A549 (cell line): Measurements from ENCODE around the gene RASGEF1C. TPM values are rescaled to one million over a fixed set of nuclear protein-coding genes. Genes with fewer than 3 reads are reported as not detected.

Experiments used
- ATAC-seq, 2 experiments: fragments of 200-7000 bp in 1 of 2; fragments of >200 bp in 1 of 2; cut with Nextera tagmentation in 1 of 2; cut with Tn5 transposase in 1 of 2; 3 replicates each; pipeline versions ENCODE4 v1.8.0 to v1.9.1; 2018 to 2020; ENCODE audit warnings: mild to moderate bottlenecking in 1 of 2, moderate library complexity in 1 of 2
- CTCF ChIA-PET: fragments of 300-600 bp; sonication (Branson Sonifier 250); formaldehyde crosslinking; extraction: SDS; loops from one replicate; lab custom pipeline; 2021; ENCODE audit warnings: antibody characterized with exemption, inconsistent platforms; lab: Yijun Ruan, JAX
- POLR2A ChIA-PET: fragments of 350-600 bp; formaldehyde crosslinking; extraction: SDS; loops from one replicate; lab custom pipeline; 2021; ENCODE audit warnings: antibody characterized with exemption, inconsistent platforms; lab: Yijun Ruan, JAX
- DNase-seq, 2 experiments: peaks; one replicate each; pipeline versions ENCODE4 v3.0.0 to v3.0.0-alpha.2; 2011 to 2016; ENCODE audit warnings: low read depth in 1 of 2, low spot score in 1 of 2
- FAIRE-seq: peaks from 2 replicates; lab custom pipeline; 2011; peaks lifted over from hg19 to GRCh38; lab: Jason Lieb, UNC
- H3K27ac ChIP-seq, 2 experiments: fragments of >200 bp; sonication (Bioruptor Twin); formaldehyde crosslinking; 3 replicates each; pipeline ENCODE4 v1.5.1; 2016 to 2017
- H3K4me1 ChIP-seq: fragments of >200 bp; sonication (Bioruptor Twin); formaldehyde crosslinking; 3 replicates; pipeline ENCODE4 v1.6.1; 2016
- H3K4me2 ChIP-seq: fragments of >200 bp; sonication (Bioruptor Twin); formaldehyde crosslinking; 3 replicates; pipeline ENCODE4 v1.6.1; 2016
- H3K4me3 ChIP-seq: fragments of >200 bp; sonication (Bioruptor Twin); formaldehyde crosslinking; 3 replicates; pipeline ENCODE4 v1.5.1; 2016
- H3K9me3 ChIP-seq: fragments of >200 bp; sonication (Bioruptor Twin); formaldehyde crosslinking; 3 replicates; pipeline ENCODE4 v1.6.1; 2016
- CBX2 ChIP-seq: fragments of 200-600 bp; sonication (generic); IDR thresholded peaks from 2 replicates; pipeline ENCODE4 v1.6.1; 2016; ENCODE audit warnings: low read depth, mild to moderate bottlenecking, borderline replicate concordance
- CBX8 ChIP-seq: fragments of 200-600 bp; sonication (generic); IDR thresholded peaks from 2 replicates; pipeline ENCODE4 v1.6.1; 2016
- CEBPB ChIP-seq, 2 experiments: fragments of >200 bp in 1 of 2; sonication (Bioruptor Twin) in 1 of 2; formaldehyde crosslinking in 1 of 2; IDR thresholded peaks; 2 replicates each; pipeline ENCODE4 v1.6.1; 2012 to 2016
- CHD2 ChIP-seq: fragments of 150-350 bp; IDR thresholded peaks from 2 replicates; pipeline ENCODE4 v1.6.1; 2014; ENCODE audit warnings: low read length; ENCODE audit not compliant: partially characterized antibody
- EHF ChIP-seq: fragments of 250-450 bp; sonication (Bioruptor Pico); IDR thresholded peaks from 2 replicates; pipeline ENCODE4 v1.5.0; 2020; ENCODE audit warnings: mild to moderate bottlenecking
- EP300 ChIP-seq, 2 experiments: fragments of >200 bp; sonication (Bioruptor Twin); formaldehyde crosslinking; IDR thresholded peaks; 2 replicates in 1 of 2; 3 replicates in 1 of 2; pipeline ENCODE4 v1.6.1; 2016 to 2017
- FOSB ChIP-seq: fragments of 250-450 bp; sonication (Bioruptor Pico); IDR thresholded peaks from 2 replicates; pipeline ENCODE4 v1.5.0; 2020; ENCODE audit warnings: mild to moderate bottlenecking, moderate library complexity
- HOXA7 ChIP-seq: fragments of 250-450 bp; sonication (Bioruptor Pico); IDR thresholded peaks from 2 replicates; pipeline ENCODE4 v1.5.0; 2020; ENCODE audit warnings: mild to moderate bottlenecking, moderate library complexity
- JUN ChIP-seq, 2 experiments: fragments of >200 bp; sonication (Bioruptor Twin); formaldehyde crosslinking; IDR thresholded peaks; 2 replicates in 1 of 2; 3 replicates in 1 of 2; pipeline ENCODE4 v1.6.1; 2016 to 2017
- MAFK ChIP-seq: fragments of 450-650 bp; IDR thresholded peaks from 2 replicates; pipeline ENCODE4 v1.6.1; 2014; ENCODE audit not compliant: partially characterized antibody
- MAZ ChIP-seq: fragments of 150-350 bp; IDR thresholded peaks from 2 replicates; pipeline ENCODE4 v1.6.1; 2014; ENCODE audit warnings: antibody characterized with exemption, low read depth, low read length, borderline replicate concordance
- MYC ChIP-seq: IDR thresholded peaks from 2 replicates; pipeline ENCODE4 v1.6.1; 2012; ENCODE audit warnings: mild to moderate bottlenecking, inconsistent platforms, low read length, improper control_type of control experiment, borderline replicate concordance
- PHF8 ChIP-seq: fragments of 200-600 bp; sonication (generic); IDR thresholded peaks from 2 replicates; pipeline ENCODE4 v1.6.1; 2016; ENCODE audit warnings: low read depth, mild to moderate bottlenecking, antibody characterized with exemption, moderate library complexity, borderline replicate concordance
- POLR2AphosphoS2 ChIP-seq: conservative IDR thresholded peaks from 2 replicates; pipeline ENCODE4 v1.6.1; 2012; ENCODE audit warnings: low read length, improper control_type of control experiment, inconsistent platforms
- TFCP2L1 ChIP-seq: fragments of 250-450 bp; sonication (Bioruptor Pico); IDR thresholded peaks from 2 replicates; pipeline ENCODE4 v1.5.0; 2021; ENCODE audit warnings: mild to moderate bottlenecking
- ZFP36 ChIP-seq: fragments of 450-650 bp; IDR thresholded peaks from 2 replicates; pipeline ENCODE4 v1.6.1; 2014; ENCODE audit warnings: borderline replicate concordance; ENCODE audit not compliant: partially characterized antibody
- ZSCAN20 ChIP-seq: fragments of 250-450 bp; sonication (Bioruptor Pico); IDR thresholded peaks from 2 replicates; pipeline ENCODE4 v1.8.0; 2022; ENCODE audit warnings: mild to moderate bottlenecking, moderate library complexity
- WGBS: methylation state at CpG from one replicate; pipeline ENCODE4 v1.1.6; 2017; ENCODE audit errors: missing lambda C conversion rate; 5-methylcytosine and 5-hydroxymethylcytosine counted together
- polyA plus RNA-seq, 4 experiments: library from polyadenylated mRNA; depleted of rRNA in 3 of 4; stranded (reverse); fragments of >200 nt; fragmentation: RNase III in 1 of 4; extraction: RNeasy Plus Mini Kit Qiagen cat#74134 plus additional on column Dnase treatment in 1 of 4; gene quantifications; 2 replicates in 3 of 4; 3 replicates in 1 of 4; pipeline ENCODE4 v1.2.3, GENCODE V29; 2011 to 2017
- TF ChIP-seq, protein P1 (sequence below): fragments of 250-450 bp; sonication (Bioruptor Pico); IDR thresholded peaks from 2 replicates; pipeline ENCODE4 v1.5.0; 2021; ENCODE audit warnings: mild to moderate bottlenecking, moderate library complexity, borderline replicate concordance
- TF ChIP-seq, protein P2 (sequence below): fragments of 450-650 bp; IDR thresholded peaks from 2 replicates; pipeline ENCODE4 v1.6.1; 2014; ENCODE audit warnings: antibody characterized with exemption
- TF ChIP-seq, protein P3 (sequence below): IDR thresholded peaks from 2 replicates; pipeline ENCODE4 v1.6.1; 2012
- TF ChIP-seq, protein P4 (sequence below): fragments of >200 bp; sonication (Bioruptor Twin); formaldehyde crosslinking; IDR thresholded peaks from 3 replicates; pipeline ENCODE4 v1.6.1; 2016

Gene RASGEF1C
- polyA plus RNA-seq, 2 of the 4 experiments (the other 2 are of a cell fraction) = 0.12 TPM; not detected in 1

DNA sequence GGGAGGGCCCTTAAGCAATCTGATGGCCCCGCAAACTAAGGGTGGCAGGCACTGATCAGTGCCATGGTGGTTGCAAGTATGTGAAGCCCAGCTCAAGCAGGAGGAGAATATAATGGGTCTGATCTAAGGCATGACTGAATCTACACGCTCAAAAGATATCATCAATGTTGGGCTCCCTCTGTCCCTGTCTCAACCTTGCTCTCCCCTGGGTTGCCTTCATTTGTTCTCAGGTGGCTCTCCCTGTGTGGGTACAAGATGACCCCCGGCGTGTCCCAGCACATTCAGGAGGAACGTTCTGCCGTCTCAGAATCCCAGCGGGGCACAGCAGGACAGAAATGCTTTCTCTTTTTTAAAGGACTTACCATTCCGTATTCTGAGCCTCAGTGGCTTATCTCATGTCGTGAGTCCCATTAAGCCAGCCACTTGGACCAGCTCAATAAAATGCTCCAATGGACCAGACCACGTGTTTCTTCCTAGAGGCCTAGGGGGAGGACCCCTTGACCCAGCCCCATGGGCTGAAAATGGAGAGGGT lies 125.4 kb downstream of the RASGEF1C start:
- no peak for ATAC-seq
- ChIA-PET CTCF (interaction anchor here (1.1 to 9.1 kb wide), 2 partner anchors 8 to 109 kb away, joined by 3 to 73 read pairs; no protein-coding TSS in a partner anchor), POLR2A (no interaction called here)
- 67% methylated on average over 10 of the region's 10 CpGs for WGBS
- H3K4me3 ChIP-seq = no peak overlapping the region
- peaks cover 3% of the 10 kb centered on the region; the same call in 1 of the 3 replicates for H3K9me3 ChIP-seq
- no peak overlapping the region for H3K4me2 ChIP-seq
- no peak for FAIRE-seq
- no peak for TF ChIP-seq MAFK
- TF ChIP-seq, protein P1, sequence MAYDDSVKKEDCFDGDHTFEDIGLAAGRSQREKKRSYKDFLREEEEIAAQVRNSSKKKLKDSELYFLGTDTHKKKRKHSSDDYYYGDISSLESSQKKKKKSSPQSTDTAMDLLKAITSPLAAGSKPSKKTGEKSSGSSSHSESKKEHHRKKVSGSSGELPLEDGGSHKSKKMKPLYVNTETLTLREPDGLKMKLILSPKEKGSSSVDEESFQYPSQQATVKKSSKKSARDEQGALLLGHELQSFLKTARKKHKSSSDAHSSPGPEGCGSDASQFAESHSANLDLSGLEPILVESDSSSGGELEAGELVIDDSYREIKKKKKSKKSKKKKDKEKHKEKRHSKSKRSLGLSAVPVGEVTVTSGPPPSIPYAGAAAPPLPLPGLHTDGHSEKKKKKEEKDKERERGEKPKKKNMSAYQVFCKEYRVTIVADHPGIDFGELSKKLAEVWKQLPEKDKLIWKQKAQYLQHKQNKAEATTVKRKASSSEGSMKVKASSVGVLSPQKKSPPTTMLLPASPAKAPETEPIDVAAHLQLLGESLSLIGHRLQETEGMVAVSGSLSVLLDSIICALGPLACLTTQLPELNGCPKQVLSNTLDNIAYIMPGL = no peak
- TF ChIP-seq MAZ = no peak
- no peak for TF ChIP-seq EHF (CRISPR knock-in tag)
- no peak for TF ChIP-seq CBX2
- no peak for TF ChIP-seq JUN (IDR thresholded peaks at IDR 0.05)
- TF ChIP-seq, protein P2, sequence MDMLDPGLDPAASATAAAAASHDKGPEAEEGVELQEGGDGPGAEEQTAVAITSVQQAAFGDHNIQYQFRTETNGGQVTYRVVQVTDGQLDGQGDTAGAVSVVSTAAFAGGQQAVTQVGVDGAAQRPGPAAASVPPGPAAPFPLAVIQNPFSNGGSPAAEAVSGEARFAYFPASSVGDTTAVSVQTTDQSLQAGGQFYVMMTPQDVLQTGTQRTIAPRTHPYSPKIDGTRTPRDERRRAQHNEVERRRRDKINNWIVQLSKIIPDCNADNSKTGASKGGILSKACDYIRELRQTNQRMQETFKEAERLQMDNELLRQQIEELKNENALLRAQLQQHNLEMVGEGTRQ = no peak
- no peak for TF ChIP-seq ZFP36
- no peak for TF ChIP-seq CBX8
- no peak for TF ChIP-seq FOSB (CRISPR knock-in tag)
- no peak for TF ChIP-seq TFCP2L1
- TF ChIP-seq, protein P3, sequence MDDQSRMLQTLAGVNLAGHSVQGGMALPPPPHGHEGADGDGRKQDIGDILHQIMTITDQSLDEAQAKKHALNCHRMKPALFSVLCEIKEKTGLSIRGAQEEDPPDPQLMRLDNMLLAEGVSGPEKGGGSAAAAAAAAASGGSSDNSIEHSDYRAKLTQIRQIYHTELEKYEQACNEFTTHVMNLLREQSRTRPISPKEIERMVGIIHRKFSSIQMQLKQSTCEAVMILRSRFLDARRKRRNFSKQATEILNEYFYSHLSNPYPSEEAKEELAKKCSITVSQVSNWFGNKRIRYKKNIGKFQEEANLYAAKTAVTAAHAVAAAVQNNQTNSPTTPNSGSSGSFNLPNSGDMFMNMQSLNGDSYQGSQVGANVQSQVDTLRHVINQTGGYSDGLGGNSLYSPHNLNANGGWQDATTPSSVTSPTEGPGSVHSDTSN = no peak
- TF ChIP-seq EP300 (IDR thresholded peaks at IDR 0.05) = no peak
- no peak for TF ChIP-seq CHD2
- TF ChIP-seq POLR2AphosphoS2 = no peak
- DNase-seq = no peak
- no peak overlapping the region for H3K27ac ChIP-seq
- H3K4me1 ChIP-seq = no peaks in the 10 kb centered on the region

DNA sequence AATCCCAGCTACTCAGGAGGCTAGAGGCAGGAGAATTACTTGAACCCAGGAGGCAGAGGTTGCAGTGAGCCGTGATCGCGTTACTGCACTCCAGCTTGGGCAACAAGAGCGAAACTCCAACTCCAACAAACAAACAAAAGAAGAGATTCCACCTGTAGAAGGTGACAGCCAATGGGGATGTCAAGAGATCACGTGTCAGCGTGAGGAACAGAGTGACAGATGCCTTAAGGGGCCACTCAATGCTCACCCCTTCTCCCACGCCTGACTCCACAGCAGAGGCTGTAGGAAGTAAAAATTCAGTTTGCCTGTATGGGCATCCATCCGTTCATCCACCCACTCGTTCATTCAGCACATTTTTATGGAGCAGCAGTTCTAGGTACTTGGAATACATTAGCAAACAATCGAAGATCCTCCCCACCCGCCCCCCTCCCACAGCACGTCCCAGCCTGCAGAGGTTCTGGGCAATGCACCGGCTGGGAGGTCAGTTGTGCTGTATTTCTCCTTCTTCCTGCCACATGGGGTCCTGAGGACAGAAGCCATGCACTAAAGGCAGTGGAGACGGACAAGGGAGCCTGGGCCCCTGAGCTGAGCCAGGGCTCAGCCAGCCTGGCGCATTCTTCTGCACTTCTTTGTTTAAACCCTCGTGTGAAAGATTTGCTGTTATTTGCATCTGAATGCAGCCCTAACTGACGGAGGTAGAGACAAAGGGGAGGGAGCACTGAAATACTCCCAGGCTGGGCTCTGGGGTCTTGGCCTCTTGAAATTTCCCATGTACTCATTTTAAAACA lies 126.2 kb downstream of the RASGEF1C start:
- FAIRE-seq (no peak), DNase-seq (no peak), ATAC-seq (no peak)
- Histone ChIP-seq H3K4me2 (no peak overlapping the region), H3K4me3 (no peak overlapping the region), H3K27ac (no peak overlapping the region), H3K4me1 (no peaks in the 10 kb centered on the region), H3K9me3 (peaks cover 3% of the 10 kb centered on the region; the same call in 1 of the 3 replicates)
- ChIA-PET POLR2A (no interaction called here), CTCF (interaction anchor here (1.1 to 9.1 kb wide), 3 partner anchors 8 to 108 kb away, joined by 3 to 73 read pairs (median 3); no protein-coding TSS in a partner anchor)
- no peak for TF ChIP-seq MAFK
- no peak for TF ChIP-seq MYC
- no peak for TF ChIP-seq CEBPB (IDR thresholded peaks at IDR 0.05)
- no peak for TF ChIP-seq HOXA7 (CRISPR knock-in tag)
- TF ChIP-seq POLR2AphosphoS2 = no peak
- TF ChIP-seq, protein P4, sequence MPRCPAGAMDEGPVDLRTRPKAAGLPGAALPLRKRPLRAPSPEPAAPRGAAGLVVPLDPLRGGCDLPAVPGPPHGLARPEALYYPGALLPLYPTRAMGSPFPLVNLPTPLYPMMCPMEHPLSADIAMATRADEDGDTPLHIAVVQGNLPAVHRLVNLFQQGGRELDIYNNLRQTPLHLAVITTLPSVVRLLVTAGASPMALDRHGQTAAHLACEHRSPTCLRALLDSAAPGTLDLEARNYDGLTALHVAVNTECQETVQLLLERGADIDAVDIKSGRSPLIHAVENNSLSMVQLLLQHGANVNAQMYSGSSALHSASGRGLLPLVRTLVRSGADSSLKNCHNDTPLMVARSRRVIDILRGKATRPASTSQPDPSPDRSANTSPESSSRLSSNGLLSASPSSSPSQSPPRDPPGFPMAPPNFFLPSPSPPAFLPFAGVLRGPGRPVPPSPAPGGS = no peak
- TF ChIP-seq PHF8 = no peak
- no peak for TF ChIP-seq EHF (CRISPR knock-in tag)
- TF ChIP-seq ZSCAN20 (CRISPR knock-in tag) = no peak
- WGBS = 65% methylated on average over 15 of the region's 17 CpGs
